K562 (cell line): ENCODE results near the gene GAPDHS.

ENCODE experiments used
- E4F1 ChIP-seq: fragments of 250-450 bp; sonication (Bioruptor Pico); IDR thresholded peaks from 2 replicates; pipeline ENCODE4 v1.5.0; 2021; ENCODE audit warnings: mild to moderate bottlenecking, borderline replicate concordance
- SMC3 ChIP-seq: conservative IDR thresholded peaks from 2 replicates; pipeline ENCODE4 v1.6.1; 2011; ENCODE audit warnings: low read depth, low read length, improper control_type of control experiment; ENCODE audit not compliant: insufficient read depth
- ZHX1 ChIP-seq: fragments of 150-350 bp; conservative IDR thresholded peaks from 2 replicates; pipeline ENCODE4 v1.6.1; 2014; ENCODE audit warnings: low read length
- TF ChIP-seq, protein P1 (sequence below), 3 experiments: IDR thresholded peaks in 2 of 3; conservative IDR thresholded peaks in 1 of 3; 2 replicates each; pipeline ENCODE4 v1.5.1; 2011 to 2012; ENCODE audit warnings: low read length in 3 of 3, mild to moderate bottlenecking in 3 of 3, control low read depth in 2 of 3, improper control_type of control experiment in 1 of 3, inconsistent platforms in 1 of 3, low read depth in 1 of 3, mixed read lengths in 1 of 3, moderate library complexity in 1 of 3; ENCODE audit not compliant: insufficient read depth in 2 of 3

DNA sequence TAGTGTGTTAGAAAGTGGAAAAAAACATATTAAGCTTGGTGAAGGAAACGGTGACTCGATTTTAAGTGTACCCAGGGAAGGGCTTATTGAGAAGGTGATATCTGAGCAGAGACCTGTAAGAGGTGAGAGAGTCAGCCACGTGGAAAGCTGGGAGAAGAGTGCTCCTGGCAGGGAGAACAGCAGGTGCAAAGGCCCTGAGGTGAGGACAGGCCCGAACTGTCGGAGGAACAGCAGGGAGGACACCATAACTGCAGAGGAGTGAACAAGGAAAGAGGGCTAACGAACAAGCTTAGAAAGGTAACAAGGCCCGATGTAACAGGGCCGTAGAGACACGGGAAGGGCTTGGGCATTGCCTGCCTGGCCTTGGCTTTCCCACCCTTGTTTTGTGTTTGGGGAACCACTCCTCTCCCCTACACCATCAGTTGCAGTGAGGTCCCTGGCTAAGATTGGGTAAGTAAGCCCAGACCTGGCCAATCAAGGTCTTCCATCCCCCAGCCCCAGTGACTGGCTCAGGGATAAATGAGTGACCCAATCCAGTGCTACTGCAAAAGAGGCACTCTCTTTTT is 22.9 kb downstream of the GAPDHS start:
- TF ChIP-seq E4F1 (CRISPR knock-in tag) (no peak), SMC3 (no peak), ZHX1 (no peak)
- TF ChIP-seq, protein P1, sequence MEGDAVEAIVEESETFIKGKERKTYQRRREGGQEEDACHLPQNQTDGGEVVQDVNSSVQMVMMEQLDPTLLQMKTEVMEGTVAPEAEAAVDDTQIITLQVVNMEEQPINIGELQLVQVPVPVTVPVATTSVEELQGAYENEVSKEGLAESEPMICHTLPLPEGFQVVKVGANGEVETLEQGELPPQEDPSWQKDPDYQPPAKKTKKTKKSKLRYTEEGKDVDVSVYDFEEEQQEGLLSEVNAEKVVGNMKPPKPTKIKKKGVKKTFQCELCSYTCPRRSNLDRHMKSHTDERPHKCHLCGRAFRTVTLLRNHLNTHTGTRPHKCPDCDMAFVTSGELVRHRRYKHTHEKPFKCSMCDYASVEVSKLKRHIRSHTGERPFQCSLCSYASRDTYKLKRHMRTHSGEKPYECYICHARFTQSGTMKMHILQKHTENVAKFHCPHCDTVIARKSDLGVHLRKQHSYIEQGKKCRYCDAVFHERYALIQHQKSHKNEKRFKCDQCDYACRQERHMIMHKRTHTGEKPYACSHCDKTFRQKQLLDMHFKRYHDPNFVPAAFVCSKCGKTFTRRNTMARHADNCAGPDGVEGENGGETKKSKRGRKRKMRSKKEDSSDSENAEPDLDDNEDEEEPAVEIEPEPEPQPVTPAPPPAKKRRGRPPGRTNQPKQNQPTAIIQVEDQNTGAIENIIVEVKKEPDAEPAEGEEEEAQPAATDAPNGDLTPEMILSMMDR (IDR thresholded peaks at IDR 0.05 in 2 of 3, conservative IDR thresholded peaks at IDR 0.05 in 1 of 3; ENCODE audit: insufficient read depth in 2 of 3, low read depth in 1 of 3, low read length in 3 of 3), result no peak
